Body of pancreas (tissue), 4 donors: Measurements from ENCODE around the gene MST1R.

ENCODE experiments used
- POLR2A ChIP-seq, 3 donors: fragments of 450-650 bp; IDR thresholded peaks; one replicate each; pipeline ENCODE4 v1.6.1; 2016; ENCODE audit warnings: antibody characterized with exemption in 3 of 3, mild to moderate bottlenecking in 2 of 3
- TF ChIP-seq, protein P1 (sequence below), 7 experiments: fragments of 450-650 bp in 4 of 7; fragments of 200-600 bp in 3 of 7; sonication (generic) in 3 of 7; IDR thresholded peaks; one replicate each; pipeline ENCODE4 v1.5.1; 2016 to 2019; ENCODE audit warnings: antibody characterized with exemption in 7 of 7

DNA sequence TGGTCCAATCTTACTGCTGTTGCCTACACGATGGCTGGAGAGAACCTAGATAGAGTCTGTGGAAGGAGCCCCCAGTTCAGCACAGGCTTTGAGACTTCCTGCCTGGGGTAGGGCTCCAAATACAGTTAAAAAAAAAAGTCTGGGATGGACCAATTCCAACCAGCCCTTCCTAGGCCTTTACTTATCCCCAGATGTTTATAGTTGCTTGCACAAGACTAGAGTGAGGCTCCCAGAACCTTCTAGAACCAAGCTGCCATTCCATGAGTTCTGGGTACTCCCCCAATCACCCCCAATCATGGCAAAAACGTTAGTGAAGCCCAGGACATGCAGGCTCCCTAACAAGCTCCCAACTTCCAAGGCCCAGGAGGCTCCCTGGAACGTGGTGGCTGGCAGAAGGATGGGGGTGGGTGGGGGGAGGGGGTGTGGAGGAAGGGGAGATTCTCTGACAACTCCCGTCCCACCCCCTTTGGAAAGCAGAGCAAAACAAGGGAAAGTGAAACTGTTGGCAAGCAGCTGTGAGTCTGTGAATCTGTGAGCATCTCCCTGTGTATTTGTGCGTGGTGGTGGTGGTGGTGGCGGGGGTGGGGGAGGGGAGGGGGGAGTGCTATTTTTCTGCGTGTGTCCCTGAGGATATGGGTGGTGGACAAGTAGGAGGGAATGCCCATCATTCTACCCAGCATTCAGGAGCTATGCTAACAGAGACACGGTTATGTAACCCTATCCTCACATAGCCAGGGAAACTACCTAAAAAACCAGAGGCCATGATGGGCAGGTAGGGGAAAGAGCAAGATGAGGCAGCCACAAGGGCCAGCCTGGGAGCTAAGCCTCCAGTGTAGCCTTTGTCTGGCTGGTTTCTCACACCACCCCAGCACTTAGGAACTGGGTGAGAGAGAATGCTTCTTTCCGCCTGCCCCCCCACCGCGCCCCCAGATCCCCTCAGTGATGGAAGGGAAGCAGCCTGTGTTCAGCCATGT lies 2.0 kb downstream of the MST1R start:
- TF ChIP-seq, protein P1, sequence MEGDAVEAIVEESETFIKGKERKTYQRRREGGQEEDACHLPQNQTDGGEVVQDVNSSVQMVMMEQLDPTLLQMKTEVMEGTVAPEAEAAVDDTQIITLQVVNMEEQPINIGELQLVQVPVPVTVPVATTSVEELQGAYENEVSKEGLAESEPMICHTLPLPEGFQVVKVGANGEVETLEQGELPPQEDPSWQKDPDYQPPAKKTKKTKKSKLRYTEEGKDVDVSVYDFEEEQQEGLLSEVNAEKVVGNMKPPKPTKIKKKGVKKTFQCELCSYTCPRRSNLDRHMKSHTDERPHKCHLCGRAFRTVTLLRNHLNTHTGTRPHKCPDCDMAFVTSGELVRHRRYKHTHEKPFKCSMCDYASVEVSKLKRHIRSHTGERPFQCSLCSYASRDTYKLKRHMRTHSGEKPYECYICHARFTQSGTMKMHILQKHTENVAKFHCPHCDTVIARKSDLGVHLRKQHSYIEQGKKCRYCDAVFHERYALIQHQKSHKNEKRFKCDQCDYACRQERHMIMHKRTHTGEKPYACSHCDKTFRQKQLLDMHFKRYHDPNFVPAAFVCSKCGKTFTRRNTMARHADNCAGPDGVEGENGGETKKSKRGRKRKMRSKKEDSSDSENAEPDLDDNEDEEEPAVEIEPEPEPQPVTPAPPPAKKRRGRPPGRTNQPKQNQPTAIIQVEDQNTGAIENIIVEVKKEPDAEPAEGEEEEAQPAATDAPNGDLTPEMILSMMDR (IDR thresholded peaks at IDR 0.05), result no peak
- no peak for TF ChIP-seq POLR2A (IDR thresholded peaks at IDR 0.05)
